Stimulated activated CD8-positive, alpha-beta memory T cell treated with anti-CD3 and anti-CD28 coated beads, Interleukin-12 subunit alpha, Interleukin-12 subunit beta, amount 100 ng/mL, for 1 hour (primary cell): ENCODE data around the gene CSMD2.
"Not testable (repeated sequence)": the region's sequence is repeated elsewhere in the genome, so short reads cannot be mapped to it uniquely, and the experiment has no call there.

ENCODE experiments used
- DNase-seq: peaks from one replicate; pipeline ENCODE4 v3.0.0-alpha.2; 2020; ENCODE audit warnings: low read depth

CSMD2 gene

DNA sequence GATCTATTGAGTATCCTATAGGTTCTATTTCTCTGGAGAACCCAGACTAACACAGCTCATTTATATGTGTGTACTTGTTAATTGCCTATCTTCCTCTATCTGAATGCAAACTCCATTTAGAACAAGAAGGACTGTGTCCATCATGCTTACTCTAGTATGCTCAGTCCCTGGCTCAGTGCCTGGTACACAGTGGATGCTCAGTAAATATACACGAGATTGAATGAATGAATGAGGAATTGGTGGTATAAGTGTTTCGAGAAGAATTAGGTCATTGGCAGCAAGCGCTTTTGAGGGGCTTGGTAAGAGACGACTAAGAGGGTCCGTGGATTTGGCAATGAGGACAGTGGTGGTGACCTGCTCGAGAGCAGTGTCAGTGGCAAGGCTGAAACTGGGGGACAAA lies 112.5 kb downstream of the CSMD2 start:
- no peak for DNase-seq

- DNase-seq, result no peak
These were observed 114.1 kb downstream of the CSMD2 start for GRCh38 chr1:34050709-34051485.

- no peak for DNase-seq
These were observed 115.0 kb downstream of the CSMD2 start for GRCh38 chr1:34049994-34050393.

DNA sequence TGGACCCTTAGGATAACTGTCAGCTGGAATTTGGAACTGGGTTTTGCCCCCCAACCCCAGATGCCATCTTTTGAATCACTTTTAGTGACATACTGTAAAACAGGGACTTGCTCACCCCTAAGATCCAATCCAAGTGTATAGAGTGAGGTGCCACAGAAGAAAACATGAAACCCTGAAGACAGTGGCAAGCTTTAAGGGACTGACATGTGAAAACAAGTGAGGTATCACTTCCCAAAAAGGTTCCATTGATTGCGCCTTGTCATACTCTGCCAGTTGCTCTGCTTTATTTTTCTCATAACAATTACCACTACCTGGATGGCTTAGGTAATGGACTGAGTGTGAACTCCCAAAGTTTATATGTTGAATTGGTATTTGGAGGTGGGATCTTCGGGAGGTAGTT lies 115.6 kb downstream of the CSMD2 start:
- DNase-seq, result no peak

DNA sequence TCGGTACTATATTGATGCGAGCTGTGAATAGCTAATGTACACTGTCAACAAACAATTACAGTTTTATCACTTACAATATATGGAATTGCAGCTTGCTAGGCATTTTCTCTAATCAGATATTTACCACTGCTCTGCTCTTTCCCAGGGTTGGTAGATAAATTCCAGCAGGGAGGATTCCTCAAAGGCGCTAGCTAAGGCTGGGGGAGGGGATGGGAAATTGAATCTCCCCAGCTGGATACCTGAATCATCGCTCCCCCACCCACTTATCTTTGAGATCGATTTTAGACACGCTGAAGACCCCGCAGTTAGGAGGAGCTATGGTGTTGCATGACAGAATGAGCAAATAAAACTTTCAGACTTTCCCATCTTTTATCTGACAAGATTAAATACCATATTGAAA lies 127.2 kb downstream of the CSMD2 start:
- no peak for DNase-seq

- no peak for DNase-seq
These were observed 127.9 kb downstream of the CSMD2 start for GRCh38 chr1:34037109-34037508.

DNA sequence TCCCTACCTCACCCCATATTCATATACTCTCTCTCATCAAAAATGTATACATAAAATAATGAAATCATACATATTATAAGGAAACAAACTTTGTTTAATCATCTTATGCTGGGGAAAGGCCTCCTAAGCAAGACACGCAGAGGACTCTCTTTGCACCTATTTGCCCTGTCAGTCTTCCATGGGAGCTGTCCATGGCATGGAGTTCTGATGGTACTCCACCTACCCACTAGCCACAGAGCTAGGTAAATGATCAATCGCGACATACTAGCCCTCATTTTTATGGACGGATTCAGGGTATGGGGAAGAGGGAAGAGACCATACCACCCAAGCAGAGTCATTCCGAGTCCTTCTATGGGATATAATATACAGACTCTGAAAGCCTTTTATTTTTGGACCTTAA lies 131.0 kb downstream of the CSMD2 start:
- DNase-seq, result no peak

DNA sequence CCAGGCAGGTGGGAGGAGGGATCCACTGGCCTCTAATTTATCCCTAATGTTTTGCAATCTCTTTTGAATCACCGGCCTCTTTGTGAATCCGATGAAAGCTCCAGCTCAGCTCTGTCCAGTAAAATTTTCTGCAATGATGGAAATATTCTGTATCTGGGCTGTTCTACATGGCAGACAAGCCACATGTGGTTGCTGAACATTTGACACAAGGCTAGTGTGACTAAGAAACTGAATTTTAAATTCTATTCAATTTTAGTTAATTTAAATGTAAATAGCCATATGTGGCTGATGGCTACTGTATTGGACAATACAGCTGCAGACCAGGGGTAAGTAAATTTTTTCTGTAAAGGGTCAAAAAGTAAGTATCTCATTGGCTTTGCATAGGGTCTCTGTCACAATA lies 135.1 kb downstream of the CSMD2 start:
- DNase-seq, result no peak

DNA sequence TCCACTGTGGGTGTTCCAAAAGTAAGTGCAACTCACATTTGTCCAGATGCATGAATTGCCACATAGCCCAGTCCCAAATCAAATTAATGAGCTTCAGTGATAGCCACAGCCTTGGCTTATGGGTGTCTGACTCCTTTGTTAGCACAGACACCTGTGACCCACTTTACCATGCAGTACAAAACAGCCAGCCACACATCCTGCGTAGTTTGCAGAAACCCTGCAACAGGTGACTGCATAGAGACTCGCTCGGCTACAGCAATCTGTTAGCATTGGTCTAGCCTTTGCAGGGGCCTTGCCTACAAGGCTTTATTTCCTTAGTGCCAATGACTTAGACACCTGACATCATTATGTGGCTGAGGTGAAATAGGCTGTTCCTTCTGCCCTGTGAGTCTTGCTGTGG lies 135.5 kb downstream of the CSMD2 start:
- DNase-seq, result no peak

DNA sequence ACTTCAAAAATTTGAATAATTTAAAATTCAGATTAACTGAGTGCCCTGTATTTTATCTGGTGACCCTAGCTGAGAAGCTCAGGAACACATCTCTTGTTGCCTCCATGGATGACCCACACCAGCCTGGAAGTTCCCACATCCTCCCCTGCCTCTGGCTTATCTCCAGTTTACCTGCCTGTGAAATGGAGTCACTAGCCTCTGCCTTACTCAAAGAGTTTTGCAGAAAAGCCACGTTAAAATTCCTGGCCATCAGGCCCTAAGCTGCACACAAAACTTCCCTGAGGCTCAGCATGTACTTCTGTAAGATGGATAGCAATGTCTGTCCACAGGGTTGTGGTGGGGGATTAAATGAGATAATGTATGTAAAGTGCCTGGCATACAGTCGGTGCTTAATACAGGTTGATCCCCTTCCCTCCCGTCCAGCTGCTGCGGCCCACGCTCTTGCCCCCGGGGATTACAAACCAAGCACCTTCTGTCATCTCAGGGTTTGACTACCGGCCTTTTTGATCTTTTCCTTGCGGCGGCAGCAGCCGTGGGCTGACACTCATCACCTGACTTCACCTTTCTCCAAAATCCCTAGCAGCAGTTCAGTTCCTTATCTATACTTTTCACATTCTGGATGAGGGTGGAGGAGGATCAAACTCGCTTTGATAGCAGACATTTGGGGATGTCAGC lies 136.5 kb downstream of the CSMD2 start:
- no peak for DNase-seq

GRCh38 chr1:34025675-34026074 lies 139.4 kb downstream of the CSMD2 start:
- DNase-seq, result no peak

DNA sequence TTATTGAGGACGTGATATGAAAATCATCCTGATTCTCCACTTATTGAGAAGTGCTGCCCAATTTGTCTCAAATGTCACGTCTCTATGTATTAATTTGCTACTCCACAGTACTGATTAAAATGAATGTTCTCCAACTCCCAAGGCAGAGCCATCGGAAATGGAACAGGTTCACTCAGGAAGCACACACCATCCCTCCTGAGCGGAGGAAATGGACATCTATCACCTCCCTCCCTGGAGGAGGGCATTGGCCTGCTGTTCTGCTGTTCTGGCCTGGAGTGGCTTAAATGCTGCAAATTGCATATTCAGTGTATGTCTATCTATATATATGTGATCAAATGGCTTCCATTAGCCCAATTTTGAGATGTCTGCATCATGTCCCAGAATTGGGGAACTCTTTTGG lies 140.5 kb downstream of the CSMD2 start:
- no peak for DNase-seq

- DNase-seq, result no peak
These were observed 145.1 kb downstream of the CSMD2 start for GRCh38 chr1:34019741-34020552.

- DNase-seq, result no peak
These were observed 146.7 kb downstream of the CSMD2 start for GRCh38 chr1:34018285-34018684.

DNA sequence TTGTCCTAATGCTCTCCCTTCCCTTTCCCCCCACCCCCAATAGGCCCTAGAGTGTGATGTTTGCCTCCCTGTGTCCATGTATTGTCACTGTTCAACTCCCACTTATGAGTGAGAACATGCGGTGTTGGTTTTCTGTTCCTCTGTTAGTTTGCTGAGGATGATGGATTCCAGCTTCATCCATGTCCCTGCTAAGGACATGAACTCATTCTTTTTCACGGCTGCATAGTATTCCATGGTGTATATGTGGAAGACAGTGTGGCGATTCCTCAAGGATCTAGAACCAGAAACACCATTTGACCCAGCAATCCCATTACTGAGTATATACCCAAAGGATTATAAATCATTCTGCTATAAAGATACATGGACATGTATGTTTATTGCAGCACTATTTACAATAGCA lies 148.7 kb downstream of the CSMD2 start:
- not testable (repeated sequence) for DNase-seq

GRCh38 chr1:34013958-34014737 lies 150.9 kb downstream of the CSMD2 start:
- no peak for DNase-seq

GRCh38 chr1:34013136-34013535 lies 151.9 kb downstream of the CSMD2 start:
- no peak for DNase-seq

DNA sequence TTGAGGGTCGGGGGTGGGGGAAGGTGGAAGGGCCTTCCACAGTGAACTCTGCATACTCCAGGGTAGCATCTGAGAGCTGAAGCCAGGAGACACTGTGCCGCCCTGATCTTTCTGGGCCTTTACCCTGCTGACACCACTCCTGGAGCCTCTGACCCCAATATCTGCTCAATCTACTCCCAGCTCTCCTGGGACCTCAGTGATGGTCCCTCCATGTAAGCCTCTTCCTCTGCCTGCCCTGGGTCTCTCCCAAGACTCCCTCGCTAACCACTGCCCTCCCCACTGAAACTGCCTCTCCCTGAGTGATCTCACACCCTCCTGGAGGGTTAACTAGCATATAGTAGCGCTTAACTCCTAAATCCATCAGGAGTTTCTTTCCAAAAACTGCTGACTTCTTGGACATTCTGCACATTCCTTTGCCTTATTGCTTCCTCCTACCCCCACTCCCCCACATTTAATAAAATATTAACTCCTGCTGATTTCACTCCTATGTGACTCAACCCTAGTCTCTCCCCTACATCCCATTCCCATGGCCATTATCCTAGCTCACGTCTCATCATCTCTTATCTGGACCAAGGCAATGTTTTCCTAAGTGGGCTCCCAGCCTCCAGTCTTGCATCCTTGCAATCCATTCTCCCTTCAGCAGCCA lies 155.6 kb downstream of the CSMD2 start:
- DNase-seq, result no peak

DNA sequence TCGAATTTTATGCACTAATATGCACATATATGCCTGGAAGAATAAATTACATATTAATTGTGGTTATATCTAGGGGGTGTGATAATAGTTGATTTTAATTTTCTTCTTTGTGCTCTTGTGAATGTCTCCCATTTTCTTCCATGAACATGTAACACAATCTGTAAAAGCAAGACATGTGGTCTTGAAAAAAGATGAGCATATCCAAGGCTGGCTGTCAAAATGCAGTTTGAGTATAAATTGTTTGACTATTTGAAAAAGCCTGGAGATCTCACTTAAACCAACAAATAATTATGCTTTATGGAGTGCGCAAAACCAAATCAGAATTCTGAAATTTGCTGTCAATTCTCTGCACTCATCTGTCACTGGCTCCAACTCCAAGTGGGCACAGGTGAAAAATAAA lies 157.3 kb downstream of the CSMD2 start:
- no peak for DNase-seq

DNA sequence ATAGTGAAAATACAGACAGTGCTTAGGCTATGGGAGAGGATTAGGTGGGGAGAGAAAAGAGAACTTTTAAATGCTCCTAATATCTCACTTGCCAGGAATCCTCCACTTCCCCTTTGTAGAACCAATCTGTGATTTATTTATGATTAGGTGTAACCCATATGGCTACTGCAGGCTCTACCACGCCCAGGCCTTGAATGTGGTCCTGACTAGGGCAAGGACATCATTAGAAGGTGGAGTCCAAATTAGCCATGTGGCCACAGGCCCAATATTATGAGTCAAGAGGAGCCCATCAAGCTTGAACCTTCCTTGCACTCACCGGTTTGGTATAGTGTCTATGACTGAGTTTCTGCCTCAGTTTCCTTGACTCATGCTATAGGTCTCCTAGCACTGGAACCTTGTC lies 159.7 kb downstream of the CSMD2 start:
- DNase-seq, result no peak

DNA sequence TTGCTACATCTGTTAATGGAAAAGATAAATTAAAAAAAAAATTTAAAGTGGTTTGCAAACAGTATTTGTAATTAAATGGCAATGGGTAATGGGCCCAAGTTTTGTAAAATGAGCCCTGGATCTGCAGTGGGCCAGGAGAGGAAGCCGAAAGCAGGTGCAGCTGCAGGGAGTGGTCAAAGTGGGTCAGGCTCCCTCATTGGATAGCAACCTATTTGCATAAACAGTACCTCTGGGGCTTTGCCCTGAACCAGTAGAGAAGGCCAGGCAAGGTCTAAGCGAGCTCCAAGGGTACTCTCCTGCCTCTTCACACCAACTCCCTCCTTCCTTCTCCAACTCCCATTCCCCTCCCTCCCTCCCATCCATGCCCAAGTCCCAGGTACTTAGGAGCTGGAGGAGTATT lies 162.2 kb downstream of the CSMD2 start:
- no peak for DNase-seq
